Transverse colon (tissue), 4 donors: ENCODE measurements around the gene HDAC4.

Source experiments
- CTCF ChIP-seq, 5 experiments: fragments of 200-600 bp in 3 of 5; fragments of 450-650 bp in 2 of 5; sonication (generic) in 3 of 5; IDR thresholded peaks; 1 replicate in 2 of 5; 2 replicates in 3 of 5; pipeline ENCODE4 v1.5.1; 2016 to 2017; ENCODE audit warnings: antibody characterized with exemption in 5 of 5, inconsistent platforms in 3 of 5, mild to moderate bottlenecking in 2 of 5, moderate library complexity in 1 of 5
- POLR2A ChIP-seq: fragments of 450-650 bp; IDR thresholded peaks from one replicate; pipeline ENCODE4 v1.6.1; 2016; ENCODE audit warnings: antibody characterized with exemption, mild to moderate bottlenecking, moderate library complexity
- POLR2AphosphoS5 ChIP-seq, 3 donors: sonication (generic); formaldehyde crosslinking; IDR thresholded peaks; one replicate each; pipeline ENCODE4 v1.6.1; 2016; ENCODE audit warnings: antibody characterized with exemption in 3 of 3

GRCh38 chr2:239259603-239260298 lies 141.1 kb downstream of the HDAC4 start:
- TF ChIP-seq CTCF (IDR thresholded peaks at IDR 0.05), result no peak
- TF ChIP-seq POLR2AphosphoS5 (IDR thresholded peaks at IDR 0.05), result no peak
- TF ChIP-seq POLR2A, result no peak
